Karpas-422 (cell line): ENCODE data around the gene AP2A1. TPM values are rescaled to one million over a fixed set of nuclear protein-coding genes. Genes with fewer than 3 reads are reported as not detected.

Experiments
- DNase-seq: peaks from one replicate; pipeline ENCODE4 v3.0.0-alpha.2; 2015
- H2AFZ ChIP-seq: fragments of 200-600 bp; sonication (generic); 2 replicates; pipeline ENCODE4 v1.6.1; 2014; ENCODE audit warnings: antibody characterized with exemption, low read length, mixed read lengths
- H3K27ac ChIP-seq: fragments of 200-600 bp; sonication (generic); 2 replicates; pipeline ENCODE4 v1.5.1; 2014; ENCODE audit warnings: mild to moderate bottlenecking, low read length, moderate library complexity
- H3K27me3 ChIP-seq: fragments of 200-600 bp; sonication (generic); 2 replicates; pipeline ENCODE4 v1.6.1; 2014; ENCODE audit warnings: low read length, mixed read lengths
- H3K36me3 ChIP-seq: fragments of 200-600 bp; sonication (generic); 2 replicates; pipeline ENCODE4 v1.6.1; 2014; ENCODE audit warnings: low read length, mixed read lengths; ENCODE audit not compliant: insufficient read depth
- H3K4me1 ChIP-seq: fragments of 200-600 bp; sonication (generic); 2 replicates; pipeline ENCODE4 v1.6.1; 2014; ENCODE audit warnings: mild to moderate bottlenecking, low read length, mixed read lengths
- H3K4me2 ChIP-seq: fragments of 200-600 bp; sonication (generic); 2 replicates; pipeline ENCODE4 v1.6.1; 2014; ENCODE audit warnings: low read length, low read depth, mild to moderate bottlenecking; ENCODE audit not compliant: poor library complexity, severe bottlenecking
- H3K4me3 ChIP-seq: fragments of 200-600 bp; sonication (generic); 2 replicates; pipeline ENCODE4 v1.5.1; 2014; ENCODE audit warnings: mild to moderate bottlenecking, antibody characterized with exemption, low read length, mixed read lengths
- H3K79me2 ChIP-seq: fragments of 200-600 bp; sonication (generic); 2 replicates; pipeline ENCODE4 v1.6.1; 2014; ENCODE audit warnings: mild to moderate bottlenecking, low read length, mixed read lengths
- H3K9ac ChIP-seq: fragments of 200-600 bp; sonication (generic); 2 replicates; pipeline ENCODE4 v1.6.0; 2014; ENCODE audit warnings: low read length
- H3K9me2 ChIP-seq: fragments of 200-600 bp; sonication (generic), shearing (Covaris generic); replicated peaks from 2 replicates; pipeline ENCODE4 v1.6.0; 2014; ENCODE audit warnings: mild to moderate bottlenecking, low read length, moderate library complexity; ENCODE audit not compliant: insufficient read depth
- H3K9me3 ChIP-seq: fragments of 300-700, 200-600 bp; sonication (generic); 2 replicates; pipeline ENCODE4 v1.6.1; 2014; ENCODE audit warnings: low read length, mixed read lengths
- H4K20me1 ChIP-seq: fragments of 200-600 bp; sonication (generic); 2 replicates; pipeline ENCODE4 v1.6.1; 2014; ENCODE audit warnings: mild to moderate bottlenecking, antibody characterized with exemption, low read length, low read depth; ENCODE audit not compliant: insufficient read depth
- total RNA-seq: library from RNA; depleted of rRNA; stranded (reverse); fragments of >200 nt; shearing (Covaris generic); gene quantifications from 2 replicates; pipeline ENCODE4 v1.2.3, GENCODE V29; 2014; ENCODE audit warnings: low replicate concordance

The AP2A1 gene
- total RNA-seq, 1 experiment from 2014 or later: 32.4 TPM

GRCh38 chr19:49801401-49801888 is 34.6 kb downstream of the AP2A1 start:
- H3K4me2 ChIP-seq: no peak overlapping the region
- no peaks in the 10 kb centered on the region for H4K20me1 ChIP-seq
- no peaks in the 10 kb centered on the region for H3K9me3 ChIP-seq
- H2AFZ ChIP-seq: no peak overlapping the region
- DNase-seq: no peak
- no peaks in the 10 kb centered on the region for H3K79me2 ChIP-seq
- H3K27me3 ChIP-seq: no peaks in the 10 kb centered on the region
- H3K9me2 ChIP-seq: no peaks in the 10 kb centered on the region
- no peak overlapping the region for H3K9ac ChIP-seq
- H3K27ac ChIP-seq: no peak overlapping the region
- no peaks in the 10 kb centered on the region for H3K4me1 ChIP-seq
- H3K36me3 ChIP-seq: 0 out of 2 replicates have a peak, but pooled peaks cover 22% of the 10 kb centered on the region
- H3K4me3 ChIP-seq: no peak overlapping the region

GRCh38 chr19:49801966-49802661 is 35.3 kb downstream of the AP2A1 start:
- Histone ChIP-seq H2AFZ (no peak overlapping the region), H3K4me1 (no peaks in the 10 kb centered on the region), H3K4me3 (no peak overlapping the region), H3K79me2 (no peaks in the 10 kb centered on the region), H3K9ac (no peak overlapping the region), H3K36me3 (0 out of 2 replicates have a peak, but pooled peaks cover 19% of the 10 kb centered on the region), H3K27ac (no peak overlapping the region), H3K27me3 (no peaks in the 10 kb centered on the region), H3K9me2 (no peaks in the 10 kb centered on the region), H4K20me1 (no peaks in the 10 kb centered on the region), H3K9me3 (no peaks in the 10 kb centered on the region), H3K4me2 (no peak overlapping the region)
- DNase-seq: peak; percentile 61

- DNase-seq: no peak
- Histone ChIP-seq H3K9ac (no peak overlapping the region), H3K4me3 (no peak overlapping the region), H3K4me2 (no peak overlapping the region), H3K27ac (no peak overlapping the region), H2AFZ (no peak overlapping the region), H3K4me1 (no peaks in the 10 kb centered on the region), H3K9me3 (no peaks in the 10 kb centered on the region), H4K20me1 (no peaks in the 10 kb centered on the region), H3K9me2 (no peaks in the 10 kb centered on the region), H3K36me3 (0 out of 2 replicates have a peak, but pooled peaks cover 19% of the 10 kb centered on the region), H3K27me3 (no peaks in the 10 kb centered on the region), H3K79me2 (no peaks in the 10 kb centered on the region)
Observed at GRCh38 chr19:49802836-49803528, 36.2 kb downstream of the AP2A1 start.

GRCh38 chr19:49803529-49803856 is 36.7 kb downstream of the AP2A1 start:
- Histone ChIP-seq H3K27me3 (no peaks in the 10 kb centered on the region), H3K9me3 (no peaks in the 10 kb centered on the region), H3K4me3 (no peak overlapping the region), H3K79me2 (no peaks in the 10 kb centered on the region), H3K4me1 (peaks cover 4% of the 10 kb centered on the region), H3K9ac (no peak overlapping the region), H3K4me2 (no peak overlapping the region), H3K36me3 (0 out of 2 replicates have a peak, but pooled peaks cover 19% of the 10 kb centered on the region), H3K27ac (no peak overlapping the region), H2AFZ (no peak overlapping the region), H3K9me2 (no peaks in the 10 kb centered on the region), H4K20me1 (no peaks in the 10 kb centered on the region)
- no peak for DNase-seq

GRCh38 chr19:49805822-49806619 is 39.2 kb downstream of the AP2A1 start:
- no peak for DNase-seq
- H3K4me1 ChIP-seq: peaks cover 19% of the 10 kb centered on the region
- H3K4me3 ChIP-seq: no peak overlapping the region
- no peaks in the 10 kb centered on the region for H3K9me2 ChIP-seq
- no peak overlapping the region for H2AFZ ChIP-seq
- H3K27ac ChIP-seq: no peak overlapping the region
- no peak overlapping the region for H3K9ac ChIP-seq
- H3K36me3 ChIP-seq: 0 out of 2 replicates have a peak, but pooled peaks cover 15% of the 10 kb centered on the region
- H3K27me3 ChIP-seq: no peaks in the 10 kb centered on the region
- H4K20me1 ChIP-seq: no peaks in the 10 kb centered on the region
- H3K9me3 ChIP-seq: no peaks in the 10 kb centered on the region
- H3K4me2 ChIP-seq: no peak overlapping the region
- no peaks in the 10 kb centered on the region for H3K79me2 ChIP-seq

GRCh38 chr19:49806620-49806959 is 39.8 kb downstream of the AP2A1 start:
- no peaks in the 10 kb centered on the region for H3K9me2 ChIP-seq
- no peak overlapping the region for H3K27ac ChIP-seq
- 0 out of 2 replicates have a peak, but pooled peaks cover 15% of the 10 kb centered on the region for H3K36me3 ChIP-seq
- no peak overlapping the region for H3K4me3 ChIP-seq
- no peak overlapping the region for H2AFZ ChIP-seq
- no peaks in the 10 kb centered on the region for H3K79me2 ChIP-seq
- no peaks in the 10 kb centered on the region for H3K27me3 ChIP-seq
- H3K4me1 ChIP-seq: peaks cover 19% of the 10 kb centered on the region
- no peaks in the 10 kb centered on the region for H4K20me1 ChIP-seq
- DNase-seq: no peak
- no peak overlapping the region for H3K4me2 ChIP-seq
- no peak overlapping the region for H3K9ac ChIP-seq
- H3K9me3 ChIP-seq: no peaks in the 10 kb centered on the region

GRCh38 chr19:49807058-49807903 is 40.5 kb downstream of the AP2A1 start:
- no peaks in the 10 kb centered on the region for H3K79me2 ChIP-seq
- no peaks in the 10 kb centered on the region for H3K27me3 ChIP-seq
- no peaks in the 10 kb centered on the region for H3K9me3 ChIP-seq
- H3K27ac ChIP-seq: no peak overlapping the region
- H3K9ac ChIP-seq: no peak overlapping the region
- no peak overlapping the region for H2AFZ ChIP-seq
- H3K9me2 ChIP-seq: no peaks in the 10 kb centered on the region
- H4K20me1 ChIP-seq: no peaks in the 10 kb centered on the region
- H3K4me3 ChIP-seq: no peak overlapping the region
- H3K36me3 ChIP-seq: 0 out of 2 replicates have a peak, but pooled peaks cover 15% of the 10 kb centered on the region
- H3K4me1 ChIP-seq: peaks cover 19% of the 10 kb centered on the region
- peak; percentile 71 for DNase-seq
- H3K4me2 ChIP-seq: no peak overlapping the region
